GM19099 (cell line): Measurements from ENCODE around the gene RPTOR.

ENCODE experiments used
- POLR2A ChIP-seq: IDR thresholded peaks from 3 replicates; pipeline ENCODE4 v1.6.1; 2011; ENCODE audit warnings: low read depth; ENCODE audit not compliant: insufficient read length; ENCODE audit errors: extremely low read depth

The RPTOR gene

DNA sequence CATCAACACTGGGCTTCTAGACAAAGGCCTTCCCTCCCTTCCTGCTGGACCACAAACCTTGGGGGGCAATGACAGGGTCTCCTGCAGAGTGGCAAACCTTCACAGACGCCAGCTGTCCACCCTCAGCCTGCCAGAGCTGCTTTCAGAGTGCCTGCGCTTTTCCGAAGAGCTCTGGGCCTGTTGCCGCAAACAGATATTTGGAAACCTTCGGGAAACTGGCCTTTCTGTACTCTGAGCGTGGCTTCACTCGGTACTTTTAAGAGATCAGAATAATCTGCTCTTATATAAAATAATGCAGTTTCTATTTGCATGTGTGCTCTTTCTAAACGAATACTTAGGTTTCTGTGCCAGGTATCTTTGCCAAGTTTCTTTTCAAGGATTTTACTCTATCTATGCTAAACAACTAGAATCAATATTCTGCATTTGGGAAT is 294.9 kb downstream of the RPTOR start:
- TF ChIP-seq POLR2A: no peak

DNA sequence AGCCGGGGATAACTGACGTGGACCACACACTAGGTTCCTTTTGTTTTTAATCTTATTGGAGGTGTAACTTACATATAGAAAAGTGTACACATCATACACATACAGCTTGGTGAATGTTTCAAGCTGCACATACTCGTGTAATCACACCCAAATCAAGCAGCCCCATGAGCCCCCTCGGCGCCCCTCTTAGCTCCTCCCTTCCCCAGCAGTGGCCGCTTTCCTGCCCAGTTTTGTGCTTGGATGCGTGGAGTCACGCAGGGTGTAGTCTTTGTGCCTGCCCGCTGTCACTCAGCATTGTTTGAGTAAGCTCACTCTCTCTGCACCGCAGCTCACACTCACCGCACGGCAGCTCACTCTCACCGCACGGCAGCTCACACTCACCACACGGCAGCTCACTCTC is 295.3 kb downstream of the RPTOR start:
- TF ChIP-seq POLR2A: no peak

DNA sequence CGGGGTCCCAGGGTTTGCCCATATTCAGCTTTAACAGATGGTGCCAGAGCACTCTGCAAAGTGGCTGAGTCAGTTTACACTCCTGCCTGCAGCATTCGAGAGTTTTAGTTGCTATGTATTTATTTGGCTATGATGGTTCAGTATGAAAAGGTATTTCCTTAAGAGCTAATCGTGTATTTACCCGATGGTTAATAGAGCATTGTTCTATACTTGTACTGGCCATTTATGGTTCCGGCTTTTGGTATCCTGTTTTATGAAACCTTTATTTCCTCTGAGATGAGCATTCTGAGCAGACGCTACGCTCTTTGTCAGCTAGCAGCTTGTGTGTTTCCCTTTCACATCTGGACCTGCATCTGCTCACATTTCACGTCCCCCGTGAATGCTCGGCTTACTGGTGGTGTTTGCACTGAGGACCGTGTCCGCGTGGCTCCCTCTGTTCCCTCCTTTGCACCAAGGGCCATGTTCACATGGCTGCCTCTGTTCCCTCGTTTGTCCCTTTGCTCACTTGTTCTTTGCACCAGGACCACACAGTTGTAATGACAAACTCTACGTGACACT is 297.9 kb downstream of the RPTOR start:
- TF ChIP-seq POLR2A: no peak

DNA sequence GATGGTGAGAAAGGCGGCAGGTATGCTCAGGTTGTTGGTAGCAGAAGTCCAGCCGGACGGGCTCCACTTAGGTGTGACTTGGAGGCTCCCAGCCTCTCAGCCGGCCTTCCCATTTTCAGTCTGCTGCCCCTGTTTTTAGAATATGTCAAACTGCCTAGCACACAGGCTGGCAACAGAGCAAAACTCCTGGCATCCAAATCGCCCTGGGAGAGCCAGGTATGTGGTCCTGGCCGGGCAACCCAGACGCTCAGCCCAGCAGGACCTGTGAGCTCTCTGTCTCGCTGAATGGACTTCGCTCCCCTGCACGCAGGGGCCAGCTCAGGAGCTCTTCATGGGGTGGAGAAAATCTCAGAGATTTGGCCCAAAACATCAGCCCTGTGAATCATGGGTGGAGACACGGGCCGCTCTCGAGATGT is 299.1 kb downstream of the RPTOR start:
- TF ChIP-seq POLR2A: no peak

DNA sequence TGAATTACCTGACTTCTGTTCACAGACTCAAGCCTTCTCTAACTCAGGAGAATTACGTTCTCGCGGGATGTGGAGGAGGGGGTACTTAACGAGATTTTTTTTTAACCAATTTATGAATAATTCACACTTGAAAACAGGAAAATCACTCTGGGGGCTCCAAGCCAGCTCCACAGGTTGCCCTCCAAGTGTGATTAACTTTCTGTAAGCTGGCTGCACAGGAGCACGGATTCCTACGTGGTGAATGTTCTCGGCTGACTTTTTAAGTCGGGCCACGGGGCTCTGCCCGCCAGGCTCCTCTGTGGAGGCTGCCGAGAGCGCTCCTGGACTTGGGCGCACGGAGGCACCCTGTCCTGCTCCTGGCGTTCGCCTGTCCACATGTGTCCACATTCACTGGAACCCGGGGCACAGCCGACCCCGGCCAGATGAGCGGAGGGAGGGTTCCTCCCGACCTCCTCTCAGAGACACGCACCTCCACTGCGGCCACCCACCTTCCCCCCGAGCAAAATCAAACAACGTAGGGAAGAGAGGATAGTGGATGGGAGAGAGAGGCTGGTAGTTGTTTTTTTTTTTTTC is 299.9 kb downstream of the RPTOR start:
- TF ChIP-seq POLR2A: no peak

DNA sequence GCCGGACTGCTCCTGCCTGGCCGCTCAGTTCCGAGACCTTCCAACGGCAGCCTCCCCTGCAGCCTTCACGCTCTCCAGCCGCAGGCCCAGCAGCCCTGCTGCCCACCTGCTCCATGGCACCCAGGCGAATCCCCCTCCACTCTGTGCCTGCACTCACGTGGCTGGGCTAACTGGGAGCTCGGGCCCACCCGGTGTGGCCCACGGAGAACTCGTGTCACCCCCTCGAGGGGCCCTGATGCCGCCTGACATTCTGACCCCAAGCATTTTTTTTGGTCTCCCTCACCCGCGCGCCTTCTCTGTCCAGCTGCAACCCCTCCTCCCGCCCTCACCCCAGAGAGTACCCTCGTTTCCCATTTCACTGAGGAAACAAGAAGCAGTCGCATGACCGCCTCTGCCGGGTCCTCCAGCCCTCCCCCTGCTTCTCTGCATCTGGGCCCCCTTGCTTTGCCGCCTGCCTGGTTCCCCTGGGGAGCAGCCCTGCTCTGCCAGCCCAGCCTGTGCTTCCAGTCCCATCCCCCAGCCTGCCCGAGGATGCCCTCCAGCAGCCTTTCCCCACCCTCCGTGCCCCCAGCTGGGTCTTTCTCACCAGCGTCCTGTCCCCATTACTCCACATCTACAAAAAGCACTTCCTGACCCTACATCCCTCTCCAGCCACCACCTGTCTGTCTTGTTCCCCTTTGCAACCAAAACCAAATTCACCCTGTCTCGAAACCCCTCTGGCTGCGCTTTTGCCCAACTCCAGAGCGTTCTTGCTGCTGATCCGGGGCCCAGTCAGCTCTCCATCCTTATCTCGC is 300.6 kb downstream of the RPTOR start:
- TF ChIP-seq POLR2A: no peak

DNA sequence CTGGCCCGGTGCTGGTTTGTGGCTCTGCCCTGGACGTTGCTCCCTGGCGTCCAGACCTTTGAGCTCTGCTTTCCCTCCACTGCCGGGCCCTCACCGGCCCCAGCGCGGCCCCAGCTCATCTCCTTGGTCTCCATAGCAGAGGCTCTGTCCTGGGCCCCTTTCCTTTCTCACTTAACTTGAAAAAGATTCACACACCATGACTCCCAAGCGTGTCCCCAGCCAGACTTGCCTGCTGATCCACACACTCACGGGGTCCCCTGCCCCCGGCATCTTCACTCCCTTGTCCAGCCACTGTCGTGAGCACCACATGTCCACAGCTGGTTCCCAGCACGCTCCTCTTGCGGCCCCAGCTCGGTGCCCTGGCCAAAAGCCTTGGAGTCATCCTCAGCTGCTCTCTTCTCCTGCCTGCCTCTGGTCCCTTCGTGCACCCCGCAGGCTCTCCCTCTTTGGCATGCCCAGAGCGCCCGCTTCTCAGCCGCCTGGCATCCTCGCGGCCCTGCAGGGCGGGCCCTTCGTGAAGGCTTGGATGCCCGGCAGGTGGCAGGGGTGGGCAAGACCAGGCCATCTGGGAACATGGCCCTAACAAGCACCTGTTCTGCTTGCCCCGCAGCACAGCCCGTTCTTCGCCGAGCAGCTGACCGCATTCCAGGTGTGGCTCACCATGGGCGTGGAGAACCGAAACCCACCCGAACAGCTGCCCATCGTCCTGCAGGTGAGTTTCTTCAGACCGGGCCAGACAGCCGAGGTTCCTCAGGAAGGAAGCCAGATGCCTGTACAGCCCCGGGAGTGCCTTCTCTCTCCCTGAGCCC is 301.4 kb downstream of the RPTOR start:
- TF ChIP-seq POLR2A: no peak

DNA sequence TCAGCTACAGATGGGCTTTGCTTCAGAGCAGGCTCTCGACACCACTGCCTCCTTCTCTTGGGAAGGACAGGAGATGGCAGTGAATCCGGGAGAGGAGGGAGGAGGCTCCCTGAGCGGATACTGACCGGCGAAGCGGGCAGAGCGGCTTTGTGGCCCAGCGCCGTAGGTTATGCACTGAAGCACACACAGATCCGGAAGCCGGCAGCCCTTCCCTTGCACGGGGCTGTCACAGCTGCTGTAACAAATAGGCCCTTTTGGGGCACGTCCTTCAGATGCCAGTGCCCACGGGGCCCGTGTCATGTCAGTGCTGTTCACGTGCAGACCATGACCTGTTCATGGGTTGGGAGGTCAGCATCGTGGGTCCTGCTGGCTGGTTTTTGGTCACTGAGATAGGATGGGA is 302.3 kb downstream of the RPTOR start:
- TF ChIP-seq POLR2A: no peak

DNA sequence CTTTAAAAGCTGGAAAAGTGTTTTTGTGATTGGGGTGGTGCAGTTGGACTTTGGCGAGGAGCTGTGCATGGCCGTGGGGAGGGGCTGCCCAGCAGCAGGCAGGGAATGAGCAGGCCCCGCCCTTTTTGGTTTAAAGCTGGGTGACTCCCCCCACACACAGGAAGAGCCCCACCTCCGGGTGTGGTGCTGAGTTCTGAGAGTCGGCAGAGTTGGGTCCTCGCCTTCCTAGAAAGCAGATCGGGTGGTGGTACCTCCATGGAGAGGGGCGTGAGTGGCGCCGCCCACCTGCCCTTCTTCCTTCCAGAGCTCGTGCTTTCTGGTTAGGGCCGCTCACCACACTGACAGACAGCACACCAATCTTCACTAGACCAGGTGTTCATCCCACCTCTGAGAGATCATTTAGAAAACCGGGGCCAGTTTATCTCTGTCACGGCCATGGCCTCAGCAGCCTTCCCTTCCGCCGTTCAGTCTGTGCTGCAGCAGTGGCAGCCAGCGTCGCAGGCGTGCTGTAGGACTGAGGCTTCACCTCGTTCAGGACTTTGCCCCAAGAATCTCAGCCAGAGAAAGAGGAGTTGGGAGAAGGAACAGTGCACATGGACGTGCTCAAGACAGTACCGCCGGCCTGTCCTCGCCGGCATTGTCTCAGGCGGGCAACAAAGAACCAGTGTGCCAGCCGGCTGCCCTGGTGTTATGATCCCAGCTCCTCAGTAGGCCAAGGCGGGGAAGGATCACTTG is 303.0 kb downstream of the RPTOR start:
- no peak for TF ChIP-seq POLR2A

DNA sequence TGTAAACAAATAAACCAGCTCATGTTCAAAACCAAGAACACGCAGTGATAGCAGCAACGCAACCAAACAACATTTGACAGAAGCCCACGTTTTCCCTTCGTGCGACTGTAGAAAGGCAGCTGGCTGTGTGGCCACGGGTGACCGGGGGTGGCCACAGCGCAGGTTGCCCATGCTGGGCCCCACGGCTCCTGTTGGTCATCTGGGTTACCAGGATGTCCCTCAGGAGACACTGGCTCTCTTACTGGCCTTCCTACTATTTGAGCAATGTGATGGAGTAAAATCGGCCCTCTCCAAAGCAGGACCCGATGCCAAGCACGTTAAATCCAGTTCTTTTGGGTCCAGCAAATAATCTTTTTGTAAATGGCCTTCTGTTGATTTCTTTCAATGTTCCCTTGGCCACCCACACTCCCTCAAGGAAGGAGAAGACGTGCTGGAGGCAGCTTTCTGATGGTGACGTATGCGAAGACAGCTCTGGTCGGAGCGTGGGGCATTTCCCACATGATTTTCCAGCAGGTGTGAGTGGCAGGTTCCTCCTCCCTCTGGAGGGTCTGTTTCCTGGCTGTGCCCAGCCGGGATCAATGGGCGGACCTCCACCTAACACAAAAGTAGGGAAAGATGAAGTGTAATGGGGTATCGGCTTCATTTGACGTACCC is 303.9 kb downstream of the RPTOR start:
- TF ChIP-seq POLR2A: no peak

DNA sequence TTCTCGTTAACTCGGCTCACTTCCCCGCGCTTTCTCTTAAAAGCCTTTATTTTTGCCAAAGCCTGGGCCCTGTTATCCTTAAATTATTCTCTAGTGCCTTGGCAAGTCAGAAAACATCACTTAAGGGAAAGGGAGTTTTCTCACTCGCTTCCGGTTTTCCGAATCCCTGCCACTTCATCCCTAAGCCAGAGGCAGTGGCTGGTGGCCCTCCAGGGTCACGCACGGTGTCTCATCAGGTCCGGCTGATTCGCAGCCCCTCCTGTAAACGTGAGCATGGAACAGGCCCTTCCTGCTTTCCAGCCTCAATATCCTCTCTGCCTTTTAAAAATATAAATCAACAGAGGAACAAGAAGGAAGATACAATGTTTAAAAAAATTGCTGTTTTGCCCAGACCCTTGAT is 304.5 kb downstream of the RPTOR start:
- TF ChIP-seq POLR2A: no peak

DNA sequence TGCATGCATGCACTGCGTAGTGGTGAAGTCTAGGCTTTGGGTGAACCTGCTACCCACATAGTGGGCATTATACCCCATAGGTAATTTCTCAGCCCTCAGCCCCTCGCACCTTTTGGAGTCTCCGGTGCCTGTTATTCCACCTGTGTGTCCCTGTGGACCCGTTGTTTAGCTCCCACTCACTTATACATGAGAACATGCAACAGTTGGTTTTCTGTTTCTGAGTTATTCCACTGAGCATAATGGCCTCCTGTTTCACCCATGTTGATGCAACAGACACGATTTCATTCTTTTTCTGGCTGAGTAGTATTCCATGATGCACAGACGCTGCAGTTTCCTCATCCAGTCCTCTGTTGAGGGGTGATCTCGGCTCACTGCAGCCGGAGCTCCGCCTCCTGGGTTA is 305.5 kb downstream of the RPTOR start:
- no peak for TF ChIP-seq POLR2A

DNA sequence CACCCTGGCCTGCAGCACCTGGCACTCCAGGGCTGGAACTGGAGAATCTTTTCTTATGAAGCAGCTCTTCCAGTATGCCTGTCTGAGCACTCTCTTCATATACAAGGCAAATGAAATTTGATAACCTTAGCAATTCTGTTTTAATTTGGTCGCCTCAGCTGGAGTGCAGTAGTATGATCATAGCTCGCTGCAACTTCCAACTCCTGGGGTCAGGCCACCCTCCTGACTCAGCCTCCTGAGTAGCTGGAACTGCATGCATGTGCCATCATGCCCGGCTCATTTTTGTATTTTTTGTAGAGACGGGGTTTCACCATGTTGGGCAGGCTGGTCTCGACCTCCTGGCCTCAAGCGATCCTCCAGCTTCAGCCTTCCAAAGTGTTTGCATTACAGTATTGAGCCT is 306.2 kb downstream of the RPTOR start:
- TF ChIP-seq POLR2A: no peak

DNA sequence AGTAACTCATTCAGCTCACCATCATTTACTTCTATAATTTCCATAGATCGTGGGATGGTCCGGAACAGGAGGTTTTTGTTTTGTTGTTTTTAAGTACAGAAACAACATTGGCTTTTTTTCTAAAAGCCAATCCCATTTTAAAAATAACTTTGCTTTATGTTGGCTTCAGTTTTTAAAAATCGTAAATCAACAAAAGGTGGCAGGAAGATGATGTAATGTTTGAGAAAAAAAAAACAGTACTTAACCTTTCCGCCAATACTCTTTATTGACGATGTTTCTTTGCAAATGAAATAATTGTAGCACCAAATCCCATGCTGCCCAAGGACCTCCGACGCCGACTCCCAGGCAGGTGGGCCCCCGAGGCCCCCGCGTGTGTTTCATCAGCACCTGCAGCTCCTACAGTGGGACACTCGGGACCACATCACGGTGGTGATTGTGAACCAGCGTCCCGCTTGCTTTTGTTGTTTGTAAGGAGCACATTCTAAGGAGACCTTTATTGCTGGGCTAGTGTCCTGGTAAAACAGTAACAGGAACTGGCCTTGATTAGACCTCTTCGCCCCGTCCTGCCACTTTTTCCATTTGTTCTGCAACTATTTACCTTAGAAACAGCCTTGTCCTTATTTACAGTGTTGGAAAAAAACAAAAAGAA is 306.8 kb downstream of the RPTOR start:
- no peak for TF ChIP-seq POLR2A
